Fibroblast of lung (primary cell): ENCODE results near the gene HNRNPAB.

ENCODE experiments used
- CTCF ChIP-seq, 2 donors: IDR thresholded peaks in 1 of 2; conservative IDR thresholded peaks in 1 of 2; 1 replicate in 1 of 2; 2 replicates in 1 of 2; pipeline ENCODE4 v1.5.1; 2011 to 2012; ENCODE audit warnings: low read length in 2 of 2, control low read depth in 1 of 2, inconsistent platforms in 1 of 2, low read depth in 1 of 2, mild to moderate bottlenecking in 1 of 2
- EZH2 ChIP-seq: IDR thresholded peaks from 2 replicates; pipeline ENCODE4 v1.5.1; 2012; ENCODE audit warnings: low read length, control low read depth, mild to moderate bottlenecking; ENCODE audit errors: missing control alignments

- TF ChIP-seq CTCF (conservative IDR thresholded peaks at IDR 0.05 in 1 of 2, IDR thresholded peaks at IDR 0.05 in 1 of 2; ENCODE audit: low read depth in 1 of 2, low read length in 2 of 2), result no peak
- TF ChIP-seq EZH2, result no peak
Measured at GRCh38 chr5:178227138-178227659, 22.9 kb downstream of the HNRNPAB start.
